GM18507 (cell line): ENCODE measurements around the gene WRAP73.
"Not testable (repeated sequence)": the region's sequence is repeated elsewhere in the genome, so short reads cannot be mapped to it uniquely, and the experiment has no call there.

ENCODE experiments used
- DNase-seq: peaks from one replicate; pipeline ENCODE4 v3.0.0; 2011; ENCODE audit warnings: low read depth; ENCODE audit not compliant: insufficient read length; ENCODE audit errors: extremely low spot score
- FAIRE-seq: peaks from 2 replicates; lab custom pipeline; 2011; peaks lifted over from hg19 to GRCh38; lab: Jason Lieb, UNC

The WRAP73 gene

GRCh38 chr1:3586986-3587759 is 62.7 kb downstream of the WRAP73 start:
- no peak for FAIRE-seq

GRCh38 chr1:3585940-3586568 is 63.8 kb downstream of the WRAP73 start:
- FAIRE-seq: no peak
- no peak for DNase-seq

More at GRCh38 chr1:3586986-3587759, 62.7 kb downstream of the WRAP73 start:
- no peak for DNase-seq

- not testable (repeated sequence) for DNase-seq, FAIRE-seq
Observed at GRCh38 chr1:3585353-3585868, 64.5 kb downstream of the WRAP73 start.

GRCh38 chr1:3584915-3585314 is 65.0 kb downstream of the WRAP73 start:
- FAIRE-seq: no peak

GRCh38 chr1:3583751-3584150 is 66.2 kb downstream of the WRAP73 start:
- DNase-seq: not testable (repeated sequence)

More at GRCh38 chr1:3584915-3585314, 65.0 kb downstream of the WRAP73 start:
- no peak for DNase-seq

GRCh38 chr1:3581296-3582036 is 68.4 kb downstream of the WRAP73 start:
- no peak for DNase-seq
- FAIRE-seq: no peak

More at GRCh38 chr1:3583751-3584150, 66.2 kb downstream of the WRAP73 start:
- not testable (repeated sequence) for FAIRE-seq
